ENCODE measurements around the gene CCDC116. TPM values are rescaled to one million over a fixed set of nuclear protein-coding genes. Genes with fewer than 3 reads are reported as not detected.
"Not testable (repeated sequence)": the region's sequence is repeated elsewhere in the genome, so short reads cannot be mapped to it uniquely, and the experiment has no call there.

The CCDC116 gene
- total and polyA plus RNA-seq, 2 experiments from 2014 or later: 0.57 to 0.94 TPM

- TF ChIP-seq CTCF (IDR thresholded peaks at IDR 0.05; ENCODE audit: low read depth, low read length): no peak
- Histone ChIP-seq H3K27me3 (no peaks in the 10 kb centered on the region), H3K36me3 (peaks cover 26% of the 10 kb centered on the region), H3K27ac (no peak overlapping the region), H3K4me1 (ENCODE audit: low read depth) (no peaks in the 10 kb centered on the region), H3K4me3 (no peak overlapping the region), H3K9me3 (ENCODE audit: low read depth) (no peaks in the 10 kb centered on the region)
- no peak for DNase-seq (ENCODE audit: low read depth in 1 of 2, low spot score in 1 of 2)
Measured at GRCh38 chr22:21672107-21672629, 39.6 kb downstream of the CCDC116 start.

- no peak for DNase-seq (ENCODE audit: low read depth in 1 of 2, low spot score in 1 of 2)
- Histone ChIP-seq H3K9me3 (ENCODE audit: low read depth) (no peaks in the 10 kb centered on the region), H3K36me3 (peaks cover 26% of the 10 kb centered on the region), H3K27me3 (no peaks in the 10 kb centered on the region), H3K4me1 (ENCODE audit: low read depth) (no peaks in the 10 kb centered on the region), H3K4me3 (no peak overlapping the region), H3K27ac (no peak overlapping the region)
- TF ChIP-seq CTCF (IDR thresholded peaks at IDR 0.05; ENCODE audit: low read depth, low read length): no peak
Measured at GRCh38 chr22:21673534-21674321, 41.2 kb downstream of the CCDC116 start.

GRCh38 chr22:21674638-21675245 lies 42.2 kb downstream of the CCDC116 start:
- no peak for TF ChIP-seq CTCF (IDR thresholded peaks at IDR 0.05; ENCODE audit: low read depth, low read length)
- Histone ChIP-seq H3K27ac (no peak overlapping the region), H3K4me1 (ENCODE audit: low read depth) (no peaks in the 10 kb centered on the region), H3K27me3 (no peaks in the 10 kb centered on the region), H3K4me3 (no peak overlapping the region), H3K9me3 (ENCODE audit: low read depth) (no peaks in the 10 kb centered on the region), H3K36me3 (peaks cover 26% of the 10 kb centered on the region)
- DNase-seq (ENCODE audit: low read depth in 1 of 2, low spot score in 1 of 2): no peak

GRCh38 chr22:21677606-21678443 lies 45.3 kb downstream of the CCDC116 start:
- Histone ChIP-seq H3K4me1 (ENCODE audit: low read depth) (no peaks in the 10 kb centered on the region), H3K36me3 (peaks cover 10% of the 10 kb centered on the region), H3K27me3 (no peaks in the 10 kb centered on the region), H3K9me3 (ENCODE audit: low read depth) (no peaks in the 10 kb centered on the region), H3K27ac (no peak overlapping the region), H3K4me3 (no peak overlapping the region)
- TF ChIP-seq CTCF (IDR thresholded peaks at IDR 0.05; ENCODE audit: low read depth, low read length): no peak
- no peak for DNase-seq (ENCODE audit: low read depth in 1 of 2, low spot score in 1 of 2)

GRCh38 chr22:21678842-21679241 lies 46.3 kb downstream of the CCDC116 start:
- not testable (repeated sequence) for H3K27ac ChIP-seq; H3K4me1 ChIP-seq (ENCODE audit: low read depth); H3K9me3 ChIP-seq (ENCODE audit: low read depth); H3K27me3 ChIP-seq; H3K4me3 ChIP-seq; DNase-seq (ENCODE audit: low read depth in 1 of 2, low spot score in 1 of 2)
- peaks cover 10% of the 10 kb centered on the region for H3K36me3 ChIP-seq

All from cardiac muscle cell (in vitro differentiated cells and primary cell).